Suprapubic skin (tissue), 4 donors: ENCODE measurements around the gene TFCP2L1.

Experiments
- EP300 ChIP-seq: sonication (generic); formaldehyde crosslinking; IDR thresholded peaks from one replicate; pipeline ENCODE4 v1.6.1; 2017; ENCODE audit warnings: antibody characterized with exemption
- POLR2A ChIP-seq, 2 donors: fragments of 450-650 bp; IDR thresholded peaks; one replicate each; pipeline ENCODE4 v1.6.1; 2017; ENCODE audit warnings: antibody characterized with exemption in 2 of 2, mild to moderate bottlenecking in 2 of 2, moderate library complexity in 2 of 2
- POLR2AphosphoS5 ChIP-seq, 3 donors: sonication (generic); formaldehyde crosslinking; IDR thresholded peaks; one replicate each; pipeline ENCODE4 v1.6.1; 2017; ENCODE audit warnings: antibody characterized with exemption in 3 of 3
- TF ChIP-seq, protein P1 (sequence below), 2 donors: fragments of 200-600 bp in 1 of 2; fragments of 450-650 bp in 1 of 2; sonication (generic) in 1 of 2; IDR thresholded peaks; one replicate each; pipeline ENCODE4 v1.5.1; 2016 to 2019; ENCODE audit warnings: antibody characterized with exemption in 2 of 2, mild to moderate bottlenecking in 1 of 2, moderate library complexity in 1 of 2

DNA sequence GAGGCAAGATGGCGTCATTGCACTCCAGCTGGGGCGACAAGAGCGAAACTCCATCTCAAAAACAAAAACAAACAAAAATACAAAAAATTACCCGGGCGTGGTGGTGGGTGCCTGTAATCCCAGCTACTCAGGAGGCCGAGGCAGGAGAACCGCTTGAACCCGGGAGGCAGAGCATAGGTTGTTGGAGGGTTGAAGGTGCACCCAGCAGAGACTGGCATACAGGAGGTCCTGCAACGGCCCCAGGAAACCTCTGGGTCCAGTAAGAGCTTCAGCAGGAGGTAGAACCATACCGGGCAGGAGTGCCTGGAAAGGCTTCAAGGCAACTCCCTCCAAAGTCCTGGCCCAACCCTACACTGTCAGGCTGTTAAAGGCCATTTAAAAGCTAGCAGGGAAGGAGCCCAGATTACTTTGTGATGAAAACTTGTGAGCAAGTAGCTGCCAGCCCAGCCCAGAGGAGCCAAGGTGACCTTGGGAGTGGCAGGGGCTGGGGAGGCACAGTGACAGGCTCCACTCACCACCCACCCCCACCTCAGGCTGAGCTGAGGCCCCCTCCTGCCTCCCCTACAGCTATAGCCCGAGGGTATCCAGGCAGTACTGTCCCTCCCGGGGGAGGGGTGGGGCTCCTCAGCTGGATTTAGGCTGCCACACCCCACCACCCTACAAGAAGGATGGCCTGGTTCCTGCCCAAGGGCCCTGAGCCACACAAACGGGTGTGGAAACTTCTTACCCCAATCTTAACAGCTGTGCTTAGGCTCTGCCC, 28.1 kb downstream of the TFCP2L1 start:
- TF ChIP-seq POLR2A (IDR thresholded peaks at IDR 0.05) (no peak), POLR2AphosphoS5 (IDR thresholded peaks at IDR 0.05) (no peak), EP300 (no peak)
- TF ChIP-seq, protein P1, sequence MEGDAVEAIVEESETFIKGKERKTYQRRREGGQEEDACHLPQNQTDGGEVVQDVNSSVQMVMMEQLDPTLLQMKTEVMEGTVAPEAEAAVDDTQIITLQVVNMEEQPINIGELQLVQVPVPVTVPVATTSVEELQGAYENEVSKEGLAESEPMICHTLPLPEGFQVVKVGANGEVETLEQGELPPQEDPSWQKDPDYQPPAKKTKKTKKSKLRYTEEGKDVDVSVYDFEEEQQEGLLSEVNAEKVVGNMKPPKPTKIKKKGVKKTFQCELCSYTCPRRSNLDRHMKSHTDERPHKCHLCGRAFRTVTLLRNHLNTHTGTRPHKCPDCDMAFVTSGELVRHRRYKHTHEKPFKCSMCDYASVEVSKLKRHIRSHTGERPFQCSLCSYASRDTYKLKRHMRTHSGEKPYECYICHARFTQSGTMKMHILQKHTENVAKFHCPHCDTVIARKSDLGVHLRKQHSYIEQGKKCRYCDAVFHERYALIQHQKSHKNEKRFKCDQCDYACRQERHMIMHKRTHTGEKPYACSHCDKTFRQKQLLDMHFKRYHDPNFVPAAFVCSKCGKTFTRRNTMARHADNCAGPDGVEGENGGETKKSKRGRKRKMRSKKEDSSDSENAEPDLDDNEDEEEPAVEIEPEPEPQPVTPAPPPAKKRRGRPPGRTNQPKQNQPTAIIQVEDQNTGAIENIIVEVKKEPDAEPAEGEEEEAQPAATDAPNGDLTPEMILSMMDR (IDR thresholded peaks at IDR 0.05): no peak
